OCI-LY3 (cell line): Measurements from ENCODE around the gene HOXB6.

Experiments used
- H2AFZ ChIP-seq: fragments of 200-600, 300-600 bp; shearing (Covaris generic); 2 replicates; pipeline ENCODE4 v1.6.0; 2014; ENCODE audit warnings: antibody characterized with exemption, low read depth, low read length
- H3K27ac ChIP-seq: fragments of 200-600, 300-600 bp; sonication (generic); 2 replicates; pipeline ENCODE4 v1.5.1; 2014; ENCODE audit warnings: mild to moderate bottlenecking, low read length, moderate library complexity, mixed read lengths
- H3K27me3 ChIP-seq: fragments of 200-600, 300-600 bp; sonication (generic); 2 replicates; pipeline ENCODE4 v1.6.1; 2014; ENCODE audit warnings: low read depth, low read length, mixed read lengths
- H3K36me3 ChIP-seq: fragments of 200-600, 300-600 bp; sonication (generic); replicated peaks from 2 replicates; pipeline ENCODE3; 2014; ENCODE audit warnings: low read depth, low read length, mixed read lengths
- H3K4me1 ChIP-seq: fragments of 300-600, 200-600 bp; sonication (generic); 2 replicates; pipeline ENCODE4 v1.6.1; 2014; ENCODE audit warnings: low read length, mixed read lengths
- H3K4me2 ChIP-seq: fragments of 200-600, 300-600 bp; sonication (generic); 2 replicates; pipeline ENCODE4 v1.6.1; 2014; ENCODE audit warnings: low read length, mixed read lengths
- H3K4me3 ChIP-seq: fragments of 300-600, 200-600 bp; sonication (generic); 2 replicates; pipeline ENCODE4 v1.5.1; 2014; ENCODE audit warnings: antibody characterized with exemption, mild to moderate bottlenecking, low read length, moderate library complexity
- H3K79me2 ChIP-seq: fragments of 300-600, 200-600 bp; shearing (Covaris generic); 2 replicates; pipeline ENCODE4 v1.6.1; 2014; ENCODE audit warnings: mild to moderate bottlenecking, low read length, mixed read lengths
- H3K9ac ChIP-seq: fragments of 300-600, 200-600 bp; shearing (Covaris generic); 2 replicates; pipeline ENCODE4 v1.6.0; 2014; ENCODE audit warnings: mild to moderate bottlenecking, low read length, moderate library complexity
- H3K9me3 ChIP-seq: fragments of 200-600, 300-600 bp; shearing (Covaris generic); 2 replicates; pipeline ENCODE4 v1.6.1; 2014; ENCODE audit warnings: low read length, mixed read lengths; ENCODE audit not compliant: insufficient read depth
- H4K20me1 ChIP-seq: fragments of 200-600, 300-600 bp; sonication (generic); 2 replicates; pipeline ENCODE4 v1.6.1; 2016; ENCODE audit warnings: low read length, mixed read lengths; ENCODE audit not compliant: insufficient read depth
- CTCF ChIP-seq: fragments of 200-600, 300-600 bp; sonication (generic); IDR thresholded peaks from 2 replicates; pipeline ENCODE4 v1.5.1; 2014; ENCODE audit warnings: antibody characterized with exemption, low read length, low read depth
- EZH2phosphoT487 ChIP-seq: fragments of 200-600 bp; shearing (Covaris generic); IDR thresholded peaks from 2 replicates; pipeline ENCODE4 v1.6.1; 2018; ENCODE audit warnings: antibody characterized with exemption, mixed run types, low read depth

HOXB6 gene

GRCh38 chr17:48577946-48578615 is 26.7 kb downstream of the HOXB6 start, which contains the start of gene HOXB4:
TSS of gene HOXB4 (minus strand) at chr17:48578350. CDS start at chr17:48578319, 31 bp downstream.
- Histone ChIP-seq H3K36me3 (peaks cover 19% of the 10 kb centered on the region), H3K4me2 (peak within 1 kb of the TSS; percentile 98), H3K27ac (peak within 1 kb of the TSS; percentile 92), H3K9ac (peak within 1 kb of the TSS; percentile 99), H3K27me3 (no peaks in the 10 kb centered on the region), H3K4me1 (peaks cover 61% of the 10 kb centered on the region), H4K20me1 (no peaks in the 10 kb centered on the region), H3K9me3 (no peaks in the 10 kb centered on the region), H3K4me3 (peak within 1 kb of the TSS; percentile 90), H2AFZ (no peak within 1 kb of the TSS), H3K79me2 (peaks cover 53% of the 10 kb centered on the region)
- TF ChIP-seq CTCF = no peak
- no peak for TF ChIP-seq EZH2phosphoT487

GRCh38 chr17:48577330-48577945 is 27.3 kb downstream of the HOXB6 start:
- Histone ChIP-seq H3K36me3 (peaks cover 23% of the 10 kb centered on the region), H3K4me2 (peak overlapping the region; percentile 86), H2AFZ (no peak overlapping the region), H3K27ac (peak overlapping the region; percentile 92), H3K4me3 (peak overlapping the region; percentile 90), H3K9ac (peak overlapping the region; percentile 78), H3K9me3 (no peaks in the 10 kb centered on the region), H3K4me1 (peaks cover 56% of the 10 kb centered on the region), H3K79me2 (peaks cover 54% of the 10 kb centered on the region), H3K27me3 (no peaks in the 10 kb centered on the region), H4K20me1 (no peaks in the 10 kb centered on the region)
- TF ChIP-seq CTCF = no peak
- no peak for TF ChIP-seq EZH2phosphoT487

GRCh38 chr17:48576479-48577309 is 28.1 kb downstream of the HOXB6 start:
- H3K27me3 ChIP-seq = no peaks in the 10 kb centered on the region
- peaks cover 31% of the 10 kb centered on the region for H3K36me3 ChIP-seq
- H3K4me3 ChIP-seq = peak overlapping the region; percentile 90
- no peaks in the 10 kb centered on the region for H3K9me3 ChIP-seq
- H4K20me1 ChIP-seq = peaks cover 4% of the 10 kb centered on the region; the same call in 1 of the 2 replicates
- peak overlapping the region; percentile 78 for H3K9ac ChIP-seq
- peaks cover 56% of the 10 kb centered on the region for H3K4me1 ChIP-seq
- peak overlapping the region; percentile 92 for H3K27ac ChIP-seq
- TF ChIP-seq CTCF = no peak
- no peak for TF ChIP-seq EZH2phosphoT487
- H3K4me2 ChIP-seq = peak overlapping the region; percentile 86
- peaks cover 50% of the 10 kb centered on the region for H3K79me2 ChIP-seq
- H2AFZ ChIP-seq = no peak overlapping the region
